Hematopoietic multipotent progenitor cell treated with erythropoietin and hydrocortisone succinate and interleukin-3 and kit ligand, for 4 days (in vitro differentiated cells): ENCODE measurements around the gene BMP3.
"Not testable (repeated sequence)": the region's sequence is repeated elsewhere in the genome, so short reads cannot be mapped to it uniquely, and the experiment has no call there.

Experiments
- DNase-seq: peaks from one replicate; pipeline ENCODE4 v3.0.0-alpha.2; 2015

Gene BMP3, protein sequence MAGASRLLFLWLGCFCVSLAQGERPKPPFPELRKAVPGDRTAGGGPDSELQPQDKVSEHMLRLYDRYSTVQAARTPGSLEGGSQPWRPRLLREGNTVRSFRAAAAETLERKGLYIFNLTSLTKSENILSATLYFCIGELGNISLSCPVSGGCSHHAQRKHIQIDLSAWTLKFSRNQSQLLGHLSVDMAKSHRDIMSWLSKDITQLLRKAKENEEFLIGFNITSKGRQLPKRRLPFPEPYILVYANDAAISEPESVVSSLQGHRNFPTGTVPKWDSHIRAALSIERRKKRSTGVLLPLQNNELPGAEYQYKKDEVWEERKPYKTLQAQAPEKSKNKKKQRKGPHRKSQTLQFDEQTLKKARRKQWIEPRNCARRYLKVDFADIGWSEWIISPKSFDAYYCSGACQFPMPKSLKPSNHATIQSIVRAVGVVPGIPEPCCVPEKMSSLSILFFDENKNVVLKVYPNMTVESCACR

DNA sequence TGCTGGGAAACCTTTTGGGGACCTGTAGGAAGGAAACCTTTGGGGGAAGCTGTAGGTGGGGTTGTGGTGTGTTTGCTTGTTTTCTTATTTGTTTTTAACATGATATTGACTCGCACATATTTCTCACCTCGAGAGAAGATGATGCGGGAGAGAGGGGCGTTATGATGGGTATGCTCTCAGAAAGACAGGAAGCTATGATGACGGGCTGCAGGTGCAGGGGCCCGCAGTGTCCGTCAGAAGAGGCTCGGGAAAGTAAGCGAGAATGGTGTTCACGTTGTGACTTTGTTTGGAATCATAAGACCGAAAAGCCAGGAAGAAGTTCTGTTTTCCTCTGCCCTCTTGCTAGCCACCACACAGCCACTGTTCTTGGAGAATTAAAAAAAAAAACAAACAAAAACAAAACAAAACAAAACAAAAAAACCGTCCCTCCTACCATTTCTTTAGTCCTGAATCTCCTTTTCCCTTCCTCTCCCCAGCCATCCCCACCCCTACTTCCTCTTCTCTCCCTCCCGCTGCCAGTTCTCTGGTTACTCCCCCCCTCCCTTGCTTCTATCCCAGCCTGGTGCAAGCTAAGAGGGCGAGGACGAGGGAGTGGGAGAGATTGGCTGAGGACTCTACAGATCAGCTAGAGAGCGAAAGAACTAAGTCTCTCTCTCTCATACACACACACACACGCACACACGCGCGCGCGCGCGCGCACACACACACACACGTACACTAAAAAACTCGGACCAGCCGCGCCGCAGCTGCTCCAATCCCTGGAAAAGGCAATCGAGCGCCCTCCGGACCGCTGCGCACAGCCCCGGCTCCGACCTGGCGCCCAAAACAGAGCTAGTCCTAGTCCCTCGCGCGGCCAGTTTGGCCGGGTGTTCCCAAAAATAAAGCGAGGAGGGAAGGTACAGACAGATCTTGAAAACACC is at the start of gene BMP3:
Gene BMP3 (plus strand): TSS at position 648 of the 920 bp plus-strand sequence. CDS start 577 bp downstream, outside the sequence.
- DNase-seq, result peak; percentile 38

DNA sequence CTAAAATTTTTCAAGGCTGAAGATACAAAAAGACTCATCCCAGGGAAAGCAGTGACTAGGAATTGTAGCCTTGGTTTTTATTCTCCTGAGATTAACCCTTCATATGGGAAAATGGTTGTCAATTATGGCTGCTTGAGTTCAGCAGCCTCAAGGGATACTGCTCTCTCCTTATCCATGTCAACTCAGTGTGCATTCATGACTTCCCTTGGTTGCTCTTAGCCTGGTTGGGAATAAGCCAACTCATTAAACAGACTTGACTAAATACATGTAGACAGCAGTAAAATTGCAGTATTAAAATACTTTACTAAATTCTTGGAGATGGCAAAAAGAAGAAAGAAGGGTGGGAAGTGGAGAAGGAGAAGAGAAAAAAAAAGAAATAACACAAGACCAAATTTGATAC is 44.5 kb upstream of the BMP3 start:
- DNase-seq, result no peak

DNA sequence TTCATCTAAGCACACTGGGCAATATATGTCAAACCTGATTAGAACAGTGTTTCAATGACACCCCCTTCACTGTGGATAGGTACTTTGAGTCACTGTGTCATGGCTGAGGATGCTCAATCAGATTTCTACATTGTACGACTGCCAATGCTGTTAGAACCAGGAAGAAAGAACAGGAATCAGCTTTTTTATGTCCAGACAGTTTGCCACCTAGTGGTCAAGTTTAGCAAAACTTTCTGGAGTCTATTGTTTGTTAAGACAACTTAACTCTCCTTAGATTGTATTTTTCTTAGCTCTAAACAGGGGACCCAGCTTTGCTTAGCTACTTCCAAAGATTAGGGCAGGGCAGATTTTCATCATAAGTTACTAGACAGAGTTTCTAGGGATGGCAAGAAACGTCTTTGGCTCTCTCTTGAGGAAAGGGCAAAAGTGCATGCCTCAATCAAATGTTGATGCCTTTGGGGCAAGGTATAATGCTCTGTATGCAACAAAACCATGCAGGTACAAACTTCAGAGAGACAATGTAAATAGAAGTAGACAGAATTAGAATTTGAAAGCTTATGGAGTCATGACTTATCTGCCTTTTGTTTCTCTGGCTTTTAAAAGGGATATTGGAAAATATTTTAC is 40.5 kb upstream of the BMP3 start:
- DNase-seq, result peak; percentile 80

DNA sequence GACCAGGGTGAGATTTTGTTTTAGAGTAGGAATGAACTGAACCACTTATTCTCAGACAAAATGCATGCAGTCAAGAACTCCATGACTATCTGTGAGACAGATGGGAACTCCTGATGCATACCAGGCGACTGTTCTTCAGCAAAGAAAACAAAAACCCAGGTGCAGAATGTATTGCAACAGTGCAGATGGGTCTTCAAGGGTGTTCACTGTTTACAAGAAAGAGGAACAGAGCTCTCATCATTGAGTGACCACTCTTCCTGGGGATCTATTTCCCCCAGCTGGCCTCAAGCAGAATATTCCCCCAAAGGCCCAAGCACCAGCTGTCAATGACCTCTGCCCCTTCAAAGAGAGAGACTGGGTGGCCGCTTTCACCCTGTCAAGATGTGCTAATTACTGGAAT is 39.7 kb upstream of the BMP3 start:
- DNase-seq, result peak; percentile 5

DNA sequence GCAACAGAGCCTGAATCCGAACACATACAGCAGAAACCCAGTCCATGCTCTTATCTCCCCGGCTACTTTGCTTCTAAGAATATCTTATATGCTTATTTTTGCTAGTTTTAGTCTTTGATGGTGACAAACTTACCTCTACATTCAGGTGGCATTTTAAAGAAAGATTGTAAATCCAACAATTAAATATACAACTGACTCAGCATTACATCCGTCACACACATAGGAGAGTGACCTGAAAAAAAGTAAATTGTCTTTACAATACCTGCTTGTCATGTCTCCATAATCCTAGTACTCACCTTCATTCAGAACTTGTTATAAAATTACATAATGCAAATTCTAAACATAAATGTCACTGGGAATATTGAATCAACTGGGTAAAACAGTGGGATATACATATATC is 30.6 kb upstream of the BMP3 start:
- DNase-seq, result no peak

DNA sequence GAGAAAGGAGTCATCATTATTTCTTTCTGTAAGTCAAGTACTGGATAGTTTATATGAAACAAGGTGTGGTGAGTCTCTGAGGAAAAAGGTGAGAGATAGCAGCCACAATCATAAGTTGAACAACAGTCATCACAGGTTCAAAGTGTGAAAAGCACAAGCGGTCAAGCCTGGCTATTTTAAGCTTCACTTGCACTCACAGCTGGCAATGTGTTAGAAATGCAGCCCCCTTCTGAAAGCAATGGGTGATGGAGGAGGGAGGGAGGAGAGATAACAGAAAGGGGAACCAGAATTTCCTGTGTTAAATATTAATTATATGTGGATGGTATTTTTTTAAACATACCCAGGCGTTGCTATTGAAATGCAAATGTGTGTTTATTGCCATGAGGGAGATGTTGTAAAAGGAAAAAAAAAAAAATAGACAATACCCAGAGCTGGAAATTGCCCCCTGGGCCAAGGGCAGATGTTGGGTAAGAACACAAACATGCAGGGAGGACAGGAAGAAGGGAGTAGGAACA is 26.9 kb upstream of the BMP3 start:
- peak; percentile 30 for DNase-seq

DNA sequence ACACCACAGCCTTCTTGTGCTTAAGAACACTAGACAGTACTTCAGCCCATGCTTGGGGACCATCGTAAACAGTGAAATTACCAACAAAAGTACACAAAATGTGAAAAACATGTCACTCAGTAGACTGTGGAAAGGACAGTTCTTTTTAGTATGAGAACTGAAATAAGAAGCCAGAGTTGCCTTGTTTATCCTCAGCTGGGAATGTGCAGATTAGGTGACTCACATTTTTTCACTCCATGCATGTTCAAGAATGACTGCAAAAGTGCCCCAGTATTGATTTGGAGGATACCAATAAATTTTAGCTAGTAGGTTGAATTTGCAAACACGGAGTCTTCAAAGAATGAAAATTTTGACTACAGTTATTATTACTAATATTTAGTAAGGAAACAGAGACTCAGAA is 23.1 kb upstream of the BMP3 start:
- DNase-seq, result no peak

DNA sequence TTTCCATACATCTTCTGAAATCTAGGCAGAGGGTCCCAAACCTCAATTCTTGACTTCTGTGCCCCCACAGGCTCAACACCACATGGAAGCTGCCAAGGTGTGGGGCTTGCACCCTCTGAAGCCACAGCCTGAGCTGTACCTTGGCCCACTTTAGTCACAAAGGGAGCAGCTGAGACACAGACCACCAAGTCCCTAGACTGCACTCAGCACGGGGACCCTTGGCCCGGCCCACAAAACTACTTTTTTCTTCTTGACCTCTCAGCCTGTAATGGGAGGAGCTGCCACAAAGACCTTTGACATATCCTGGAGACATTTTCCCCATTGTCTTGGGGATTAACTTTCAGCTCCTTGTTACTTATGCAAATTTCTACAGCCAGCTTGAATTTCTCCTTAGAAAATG is 13.9 kb upstream of the BMP3 start:
- not testable (repeated sequence) for DNase-seq

DNA sequence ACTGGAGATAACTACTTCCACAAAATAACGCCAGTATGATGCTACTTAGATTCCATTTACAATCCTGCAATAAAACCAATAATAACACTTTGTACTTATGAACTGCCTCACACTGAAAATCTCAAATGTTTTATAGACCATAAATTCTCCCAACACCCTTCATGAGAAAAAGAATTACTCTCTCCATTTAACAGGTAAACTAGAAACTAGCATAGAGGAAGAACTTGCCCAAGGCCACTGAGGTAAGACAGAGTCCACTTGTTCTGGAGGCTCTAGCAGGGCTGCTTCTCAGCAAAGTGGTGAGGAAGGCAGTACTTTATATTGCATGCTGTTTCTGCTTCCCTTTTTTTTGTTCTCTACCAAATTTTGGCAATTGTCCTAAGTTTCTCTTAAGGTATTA is 11.5 kb upstream of the BMP3 start:
- DNase-seq, result no peak

DNA sequence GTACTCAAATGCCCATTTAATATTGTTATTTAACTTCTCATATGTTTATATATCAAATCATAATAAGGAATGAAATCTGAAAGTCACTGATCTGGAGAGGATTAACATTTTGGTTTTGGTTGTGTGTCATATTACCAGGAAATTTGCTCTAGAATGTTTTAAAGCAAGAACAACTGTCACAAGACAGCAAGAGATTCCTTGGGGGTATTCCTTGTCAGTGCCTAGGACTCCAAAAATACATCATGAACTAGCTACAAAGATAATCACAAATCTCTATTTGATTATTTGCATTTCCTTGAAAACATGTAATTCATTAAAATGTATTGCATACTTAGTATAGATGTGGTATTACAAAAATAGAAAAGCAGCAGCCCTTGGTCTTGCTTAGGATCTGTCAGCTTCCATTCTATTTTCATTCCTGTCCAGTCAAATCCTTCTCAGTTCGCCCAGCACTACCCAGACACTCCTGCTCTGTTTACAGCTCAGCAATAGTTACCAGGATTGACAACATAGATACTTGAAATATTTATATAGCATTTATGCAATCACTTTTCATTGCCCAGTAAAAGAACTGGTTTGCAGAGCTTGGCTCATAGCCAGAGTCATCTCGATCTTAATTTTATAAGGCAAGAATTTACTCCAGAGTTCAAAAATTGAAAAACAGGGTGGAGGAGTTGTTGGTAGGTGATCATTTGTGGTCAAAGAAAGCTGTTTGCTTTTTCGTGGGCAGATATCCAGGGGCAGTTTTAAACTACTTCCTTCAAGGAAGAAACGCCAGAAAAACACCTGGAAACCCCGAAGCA is 9.2 kb upstream of the BMP3 start:
- no peak for DNase-seq

DNA sequence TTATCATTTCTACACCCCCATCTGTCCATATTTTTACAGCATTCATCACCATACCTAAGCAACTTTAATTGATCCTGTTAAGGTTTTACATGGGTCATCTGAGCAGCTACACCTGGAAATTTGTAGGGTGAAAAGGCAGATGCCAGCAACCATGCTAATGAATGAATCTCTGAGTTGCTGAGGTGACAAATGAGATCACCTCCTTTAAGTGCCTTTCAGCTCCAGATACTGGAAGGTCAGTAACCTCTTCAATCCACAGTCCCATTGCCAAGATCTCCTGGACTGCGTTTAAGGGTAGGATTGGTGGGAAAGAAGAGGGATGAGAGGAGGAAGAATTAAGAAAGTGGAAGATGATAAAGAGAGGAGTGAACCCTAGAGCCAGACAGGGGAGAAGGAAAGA is 8.5 kb upstream of the BMP3 start:
- DNase-seq, result no peak

DNA sequence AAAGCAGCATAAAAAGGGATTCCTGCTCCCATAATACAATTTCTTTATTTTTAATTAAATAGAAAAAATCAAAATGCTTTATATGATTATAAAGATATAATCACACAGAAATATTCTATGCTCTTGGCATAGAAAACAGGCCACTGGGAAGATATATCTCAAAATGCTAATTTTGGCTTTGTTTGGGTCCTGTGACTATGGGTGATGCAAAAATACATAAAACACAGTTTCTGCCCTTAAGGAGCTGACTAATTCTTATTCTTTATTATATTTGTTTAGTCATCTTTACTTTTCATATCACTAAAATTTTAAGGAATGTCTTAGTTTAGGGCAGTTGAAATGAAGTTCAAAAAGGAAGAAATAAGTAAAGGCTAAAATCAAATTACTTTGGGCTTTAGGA is 7.0 kb upstream of the BMP3 start:
- no peak for DNase-seq

DNA sequence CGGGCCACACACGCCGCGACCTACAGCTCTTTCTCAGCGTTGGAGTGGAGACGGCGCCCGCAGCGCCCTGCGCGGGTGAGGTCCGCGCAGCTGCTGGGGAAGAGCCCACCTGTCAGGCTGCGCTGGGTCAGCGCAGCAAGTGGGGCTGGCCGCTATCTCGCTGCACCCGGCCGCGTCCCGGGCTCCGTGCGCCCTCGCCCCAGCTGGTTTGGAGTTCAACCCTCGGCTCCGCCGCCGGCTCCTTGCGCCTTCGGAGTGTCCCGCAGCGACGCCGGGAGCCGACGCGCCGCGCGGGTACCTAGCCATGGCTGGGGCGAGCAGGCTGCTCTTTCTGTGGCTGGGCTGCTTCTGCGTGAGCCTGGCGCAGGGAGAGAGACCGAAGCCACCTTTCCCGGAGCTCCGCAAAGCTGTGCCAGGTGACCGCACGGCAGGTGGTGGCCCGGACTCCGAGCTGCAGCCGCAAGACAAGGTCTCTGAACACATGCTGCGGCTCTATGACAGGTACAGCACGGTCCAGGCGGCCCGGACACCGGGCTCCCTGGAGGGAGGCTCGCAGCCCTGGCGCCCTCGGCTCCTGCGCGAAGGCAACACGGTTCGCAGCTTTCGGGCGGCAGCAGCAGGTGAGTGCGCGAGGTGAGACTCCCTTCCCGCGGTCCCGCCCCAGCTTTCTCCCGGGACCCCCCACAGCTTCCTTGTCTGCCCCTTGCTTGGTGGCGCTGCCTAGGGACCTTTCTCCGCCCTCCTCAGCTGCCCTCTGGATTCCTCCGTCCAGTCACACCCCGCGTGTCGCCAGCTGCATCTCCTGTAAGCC is 678 bp downstream of the BMP3 start:
- DNase-seq, result peak; percentile 35

DNA sequence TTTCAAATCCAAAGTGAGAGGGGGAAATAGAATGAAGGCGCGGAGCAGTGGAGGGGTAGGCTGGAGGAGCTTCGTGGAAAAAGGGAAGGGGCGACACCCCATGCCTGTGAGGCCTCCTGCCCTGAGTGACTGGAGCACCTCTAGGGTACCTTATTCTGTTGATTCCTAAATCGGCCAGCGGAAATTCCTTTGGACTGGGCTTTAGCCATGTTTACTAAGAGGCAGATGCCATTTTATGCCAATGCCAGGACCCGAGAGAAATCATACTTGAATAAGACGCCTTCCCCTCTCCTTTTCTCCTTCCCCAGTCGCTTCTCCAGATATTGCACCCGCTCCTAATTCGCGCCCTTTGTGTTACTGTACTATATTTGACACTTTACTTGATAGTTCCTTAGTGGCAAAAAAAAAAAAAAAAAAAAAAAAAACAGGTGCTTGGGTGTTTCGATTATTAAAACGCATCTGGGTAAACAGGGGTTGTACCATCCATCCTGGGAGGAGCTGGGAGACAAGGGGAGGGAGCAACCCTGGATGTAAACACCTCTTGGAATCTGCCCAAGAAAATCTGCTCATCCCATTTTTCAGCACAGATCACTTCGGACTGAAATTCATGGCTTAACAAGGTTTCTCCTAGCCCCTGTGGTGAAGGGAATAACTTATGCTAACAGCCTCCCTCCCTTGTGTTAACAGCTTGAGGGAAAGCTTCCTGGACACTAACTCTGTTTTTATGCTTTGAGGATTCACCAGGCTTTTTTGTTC is 1.5 kb downstream of the BMP3 start:
- DNase-seq, result no peak

DNA sequence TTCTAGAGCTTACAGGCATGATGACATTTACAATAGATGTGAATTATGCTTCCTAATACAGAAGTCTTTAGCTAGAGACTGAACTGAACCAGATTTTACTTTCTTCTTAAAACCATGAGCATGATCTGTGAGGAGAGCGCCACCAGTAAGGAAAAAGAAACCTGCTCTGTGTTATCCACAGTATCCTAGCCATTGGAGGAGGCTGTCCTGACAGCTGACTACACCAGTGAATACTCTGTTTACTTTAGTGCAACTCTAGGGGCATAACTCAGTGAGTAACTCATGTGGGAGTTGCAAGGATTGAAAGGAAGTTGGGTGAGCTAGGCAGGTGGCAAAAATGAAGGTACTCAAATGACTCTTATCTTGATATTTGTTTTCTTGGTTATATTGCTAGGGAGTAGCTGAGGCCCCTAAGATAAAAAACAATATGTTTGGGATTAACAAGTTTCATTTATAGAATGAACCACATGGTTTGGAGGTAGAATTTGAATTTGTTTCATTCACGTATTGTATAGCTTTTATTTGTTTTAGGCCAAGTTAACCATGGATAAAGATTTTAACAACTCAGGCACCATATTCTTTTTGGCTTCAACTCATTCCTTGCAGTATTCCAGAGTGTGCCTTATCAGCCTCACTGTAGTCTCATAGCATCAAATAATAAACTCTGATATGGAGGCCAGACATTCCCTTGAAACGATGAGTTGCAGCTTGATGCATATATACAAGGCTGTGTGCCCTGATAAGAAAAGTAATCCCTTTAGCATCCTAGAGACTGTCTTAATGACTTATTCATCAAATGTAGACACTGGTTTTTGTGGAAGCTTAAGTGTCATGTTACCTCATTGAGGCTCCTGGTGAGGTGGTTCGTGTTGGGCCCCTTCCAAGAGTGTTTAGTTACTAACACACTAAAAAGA is 2.5 kb downstream of the BMP3 start:
- no peak for DNase-seq

DNA sequence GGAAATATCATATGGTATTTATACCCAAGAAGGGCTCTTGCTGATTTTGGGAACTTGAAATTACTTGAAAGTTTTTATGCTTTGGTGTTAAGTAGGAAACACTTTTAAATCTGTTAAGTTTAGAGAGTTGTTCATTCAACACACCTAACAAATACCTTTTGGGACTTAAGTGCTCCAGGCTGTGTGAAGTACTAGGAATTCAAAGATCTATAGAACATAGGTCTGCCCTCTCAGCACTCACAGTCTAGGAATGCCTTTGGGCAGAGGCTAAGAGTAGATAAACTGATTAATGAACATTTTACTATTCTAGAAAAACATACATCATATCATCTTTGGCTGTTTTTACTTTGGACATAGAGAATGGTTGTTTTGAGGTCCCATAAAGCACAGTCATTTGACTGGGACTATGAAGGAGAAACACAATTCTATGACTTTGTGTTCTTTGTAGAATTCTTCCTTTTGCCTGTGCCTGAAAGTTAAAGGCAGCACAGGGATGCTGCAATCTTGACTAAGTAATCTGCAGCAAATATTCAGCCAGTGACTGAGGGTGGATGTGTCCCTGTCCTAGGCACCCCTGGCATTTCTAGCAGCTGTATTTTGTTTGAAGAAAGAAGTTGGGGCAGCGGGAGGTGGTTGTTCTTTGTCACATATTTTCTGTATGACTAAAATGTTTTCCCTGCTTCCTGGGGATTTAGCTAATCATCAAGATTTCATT is 8.3 kb downstream of the BMP3 start:
- no peak for DNase-seq

DNA sequence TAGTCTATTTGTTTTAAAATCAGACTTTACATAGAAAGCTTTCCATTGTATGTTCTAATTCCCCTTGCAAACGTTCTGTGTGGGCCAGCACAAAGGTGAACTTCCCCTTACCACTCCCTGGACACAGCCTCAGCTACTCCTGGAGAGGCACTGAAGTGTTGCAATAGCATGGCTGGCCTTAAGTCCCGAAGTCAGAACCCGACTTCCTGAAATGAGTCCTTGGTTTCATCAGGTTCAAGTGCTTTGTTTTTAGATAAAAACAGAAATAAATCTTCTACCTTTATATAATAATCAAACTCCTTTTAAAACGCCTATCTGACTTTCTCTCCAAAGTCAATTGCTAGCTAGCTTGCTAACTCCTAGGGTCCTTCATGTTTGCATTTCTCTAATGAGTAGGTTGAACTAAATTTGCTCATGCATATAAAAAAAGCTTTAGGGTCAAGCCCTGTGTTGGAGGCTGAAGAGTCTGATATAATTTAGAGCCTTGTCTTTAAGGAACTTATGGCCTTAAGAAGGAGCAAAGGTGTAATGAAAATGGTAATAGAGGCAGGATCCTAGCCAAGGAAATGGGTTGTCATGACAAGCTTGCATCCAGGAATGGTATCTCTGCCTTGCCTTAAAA is 9.0 kb downstream of the BMP3 start:
- peak; percentile 18 for DNase-seq

DNA sequence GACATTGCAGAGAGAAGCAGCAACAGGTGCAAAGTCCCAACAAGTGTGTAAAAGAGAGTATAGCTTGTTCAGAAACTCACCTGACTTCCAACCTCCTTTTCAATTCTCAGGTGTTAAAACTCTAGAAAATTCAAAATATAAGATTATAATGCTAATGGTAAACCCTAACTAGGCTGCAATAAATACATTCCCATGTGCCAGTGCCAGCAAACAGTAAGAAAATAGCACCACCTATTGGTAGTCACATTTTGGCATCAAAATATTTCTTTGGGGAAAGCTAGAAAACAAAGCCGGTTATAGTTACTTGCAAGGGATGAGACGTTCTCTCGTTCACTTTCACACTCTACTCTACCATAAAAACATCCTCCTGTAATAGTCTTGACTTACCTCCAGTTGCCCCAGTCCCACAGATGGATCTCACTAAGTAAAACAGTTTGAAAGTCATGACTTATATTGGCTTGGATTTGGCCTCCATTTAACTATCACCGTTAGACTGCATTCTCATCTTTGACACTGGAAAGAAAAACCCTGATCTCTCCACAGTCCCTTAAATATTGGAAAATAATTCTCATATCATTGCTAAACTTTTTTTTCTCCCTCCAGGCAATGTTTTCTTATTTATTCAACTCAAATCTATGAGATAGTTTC is 9.6 kb downstream of the BMP3 start:
- peak; percentile 72 for DNase-seq
